Thyroid gland (tissue), 4 donors: ENCODE measurements around the gene CX3CR1.

Experiments
- CTCF ChIP-seq, 6 experiments: fragments of 200-600 bp in 3 of 6; fragments of 450-650 bp in 3 of 6; sonication (generic) in 3 of 6; IDR thresholded peaks; one replicate each; pipeline ENCODE4 v1.5.1; 2016 to 2019; ENCODE audit warnings: antibody characterized with exemption in 6 of 6, mild to moderate bottlenecking in 2 of 6, inconsistent platforms in 1 of 6, moderate library complexity in 1 of 6
- POLR2A ChIP-seq, 2 donors: fragments of 450-650 bp; IDR thresholded peaks; one replicate each; pipeline ENCODE4 v1.6.1; 2017; ENCODE audit warnings: antibody characterized with exemption in 2 of 2, mild to moderate bottlenecking in 2 of 2, moderate library complexity in 1 of 2

GRCh38 chr3:39250116-39250747, 29.6 kb downstream of the CX3CR1 start:
- no peak for TF ChIP-seq CTCF (IDR thresholded peaks at IDR 0.05)
- no peak for TF ChIP-seq POLR2A (IDR thresholded peaks at IDR 0.05)
